SK-N-SH (cell line): ENCODE results near the gene JMJD8. TPM values are rescaled to one million over a fixed set of nuclear protein-coding genes. Genes with fewer than 3 reads are reported as not detected.
A peak's percentile ranks its signal among the peaks of the same experiment; 100 is the strongest.

Source experiments
- CTCF ChIA-PET: fragments of 300-600, 350-600 bp; formaldehyde crosslinking; extraction: SDS; loops from one replicate; lab custom pipeline; 2021; lab: Yijun Ruan, JAX
- POLR2A ChIA-PET: fragments of 350-600 bp; sonication (Branson Sonifier 250); formaldehyde crosslinking; extraction: SDS; loops from one replicate; lab custom pipeline; 2020; ENCODE audit warnings: antibody characterized with exemption, inconsistent platforms; lab: Yijun Ruan, JAX
- DNase-seq: peaks from one replicate; pipeline ENCODE4 v3.0.0; 2012
- H2AFZ ChIP-seq: fragments of 200-600 bp; sonication (generic); 2 replicates; pipeline ENCODE4 v1.8.1; 2016; ENCODE audit warnings: antibody characterized with exemption, mild to moderate bottlenecking, low read depth
- H3F3A ChIP-seq: fragments of 200-600 bp; sonication (generic); replicated peaks from 2 replicates; pipeline ENCODE3; 2016; ENCODE audit warnings: antibody characterized with exemption, mild to moderate bottlenecking; ENCODE audit not compliant: insufficient read depth
- H3K27ac ChIP-seq, 2 experiments: fragments of 200-500 bp in 1 of 2; fragments of 200-600 bp in 1 of 2; sonication (Bioruptor generic) in 1 of 2; sonication (generic), shearing (Covaris generic) in 1 of 2; 2 replicates each; pipeline versions ENCODE4 v1.5.1 to v1.6.1; 2014 to 2016; ENCODE audit warnings: low read depth in 2 of 2, inconsistent platforms in 1 of 2, low read length in 1 of 2, mild to moderate bottlenecking in 1 of 2, mixed read lengths in 1 of 2
- H3K27me3 ChIP-seq: fragments of 200-600 bp; sonication (generic), shearing (Covaris generic); 2 replicates; pipeline ENCODE4 v1.6.1; 2016; ENCODE audit warnings: mixed run types; ENCODE audit not compliant: insufficient read depth
- H3K36me3 ChIP-seq, 2 experiments: fragments of 200-500 bp in 1 of 2; fragments of 200-600 bp in 1 of 2; sonication (Bioruptor generic) in 1 of 2; sonication (generic) in 1 of 2; replicated peaks in 1 of 2; 2 replicates each; pipeline versions ENCODE3 to v1.5.1; 2014 to 2016; ENCODE audit warnings: low read length in 1 of 2, mild to moderate bottlenecking in 1 of 2; ENCODE audit not compliant: insufficient read depth in 2 of 2, control insufficient read depth in 1 of 2
- H3K4me1 ChIP-seq, 2 experiments: fragments of 200-500 bp in 1 of 2; fragments of 200-600 bp in 1 of 2; sonication (Bioruptor generic) in 1 of 2; sonication (generic), shearing (Covaris generic) in 1 of 2; 2 replicates each; pipeline versions ENCODE4 v1.5.1 to v1.6.1; 2014 to 2016; ENCODE audit warnings: low read depth in 1 of 2, low read length in 1 of 2, mixed run types in 1 of 2; ENCODE audit not compliant: insufficient read depth in 2 of 2, control insufficient read depth in 1 of 2
- H3K4me2 ChIP-seq: fragments of 200-600 bp; sonication (generic), shearing (Covaris generic); 2 replicates; pipeline ENCODE4 v1.6.1; 2017; ENCODE audit warnings: mixed run types
- H3K4me3 ChIP-seq, 2 experiments: fragments of 200-500 bp in 1 of 2; fragments of 200-600 bp in 1 of 2; sonication (Bioruptor generic) in 1 of 2; sonication (generic), shearing (Covaris generic) in 1 of 2; 2 replicates each; pipeline versions ENCODE4 v1.5.1 to v1.8.1; 2014 to 2016; ENCODE audit warnings: low read depth in 2 of 2, inconsistent platforms in 1 of 2, low read length in 1 of 2, mild to moderate bottlenecking in 1 of 2, mixed read lengths in 1 of 2, moderate library complexity in 1 of 2
- H3K79me2 ChIP-seq: fragments of 200-600 bp; sonication (generic); 2 replicates; pipeline ENCODE4 v1.8.1; 2017; ENCODE audit warnings: mild to moderate bottlenecking; ENCODE audit not compliant: insufficient read depth
- H3K9ac ChIP-seq: fragments of 200-600 bp; sonication (generic); 2 replicates; pipeline ENCODE4 v1.6.1; 2017; ENCODE audit warnings: mixed run types
- H3K9me2 ChIP-seq: fragments of 200-600 bp; sonication (generic); 2 replicates; pipeline ENCODE4 v1.6.1; 2017; ENCODE audit warnings: mixed run types
- H3K9me3 ChIP-seq: fragments of 200-600 bp; sonication (generic); 2 replicates; pipeline ENCODE4 v1.6.1; 2017; ENCODE audit warnings: mixed run types, mild to moderate bottlenecking, moderate library complexity
- H4K20me1 ChIP-seq: fragments of 200-600 bp; sonication (generic); 2 replicates; pipeline ENCODE4 v1.6.1; 2017; ENCODE audit warnings: mild to moderate bottlenecking, mixed run types; ENCODE audit not compliant: insufficient read depth
- CHD2 ChIP-seq: fragments of 150-350 bp; IDR thresholded peaks from 2 replicates; pipeline ENCODE4 v1.6.1; 2018; ENCODE audit warnings: low read length; ENCODE audit not compliant: partially characterized antibody
- ELF1 ChIP-seq: IDR thresholded peaks from 2 replicates; pipeline ENCODE4 v1.4.0; 2012
- EP300 ChIP-seq, 2 experiments: IDR thresholded peaks; 2 replicates each; pipeline versions ENCODE4 v1.4.0 to v1.6.1; 2012; ENCODE audit warnings: borderline replicate concordance in 1 of 2, low read depth in 1 of 2, low read length in 1 of 2
- FOSL2 ChIP-seq: IDR thresholded peaks from 2 replicates; pipeline ENCODE4 v1.4.0; 2012; ENCODE audit warnings: low read depth, mild to moderate bottlenecking, moderate library complexity, borderline replicate concordance
- FOXJ3 ChIP-seq: sonication (generic); formaldehyde crosslinking; IDR thresholded peaks from 2 replicates; pipeline ENCODE4 v1.5.1; 2020; ENCODE audit warnings: mild to moderate bottlenecking, missing genetic modification reagents
- FOXM1 ChIP-seq: IDR thresholded peaks from 2 replicates; pipeline ENCODE4 v1.4.0; 2012; ENCODE audit warnings: low read depth, mild to moderate bottlenecking
- GABPA ChIP-seq: IDR thresholded peaks from 2 replicates; pipeline ENCODE4 v1.4.0; 2012; ENCODE audit warnings: low read depth, mild to moderate bottlenecking
- GATA2 ChIP-seq: sonication (generic); formaldehyde crosslinking; IDR thresholded peaks from 2 replicates; pipeline ENCODE4 v1.5.0; 2020; ENCODE audit warnings: mild to moderate bottlenecking, missing genetic modification reagents
- JUND ChIP-seq: IDR thresholded peaks from 2 replicates; pipeline ENCODE4 v1.4.0; 2012
- NFIC ChIP-seq: IDR thresholded peaks from 2 replicates; pipeline ENCODE4 v1.4.0; 2012; ENCODE audit warnings: borderline replicate concordance
- POLR2AphosphoS5 ChIP-seq: IDR thresholded peaks from 2 replicates; pipeline ENCODE4 v1.6.1; 2012; ENCODE audit warnings: low read depth, low read length
- RAD21 ChIP-seq: IDR thresholded peaks from 2 replicates; pipeline ENCODE4 v1.6.1; 2012; ENCODE audit warnings: mild to moderate bottlenecking, low read length
- RXRA ChIP-seq: IDR thresholded peaks from 2 replicates; pipeline ENCODE4 v1.4.0; 2012; ENCODE audit warnings: low read depth, mild to moderate bottlenecking, borderline replicate concordance
- SIN3A ChIP-seq: IDR thresholded peaks from 2 replicates; pipeline ENCODE4 v1.6.1; 2012; ENCODE audit warnings: low read depth, mild to moderate bottlenecking, low read length, moderate library complexity, borderline replicate concordance
- TAF1 ChIP-seq: IDR thresholded peaks from 2 replicates; pipeline ENCODE4 v1.6.1; 2012; ENCODE audit warnings: low read depth, mild to moderate bottlenecking, low read length, moderate library complexity, borderline replicate concordance
- USF1 ChIP-seq: IDR thresholded peaks from 2 replicates; pipeline ENCODE4 v1.4.0; 2012; ENCODE audit warnings: low read depth, borderline replicate concordance
- WGBS: methylation state at CpG from one replicate; pipeline ENCODE4 v1.1.6; 2017; ENCODE audit warnings: low lambda C conversion rate; 5-methylcytosine and 5-hydroxymethylcytosine counted together
- polyA plus RNA-seq, 3 experiments: library from polyadenylated mRNA; depleted of rRNA; stranded (reverse); fragments of >200 nt; gene quantifications; 2 replicates each; pipeline ENCODE4 v1.2.3, GENCODE V29; 2012
- TF ChIP-seq, protein P1 (sequence below): fragments of 200-600 bp; sonication (generic); IDR thresholded peaks from 2 replicates; pipeline ENCODE4 v1.6.1; 2017; ENCODE audit warnings: antibody characterized with exemption, mild to moderate bottlenecking, moderate library complexity
- TF ChIP-seq, protein P2 (sequence below): fragments of 150-350 bp; IDR thresholded peaks from 2 replicates; pipeline ENCODE4 v1.6.1; 2016; ENCODE audit warnings: mild to moderate bottlenecking, low read depth, low read length

Gene JMJD8
- polyA plus RNA-seq, 1 of the 3 experiments (the other 2 are of a cell fraction), result 67.0 TPM

GRCh38 chr16:660132-660458, 24.0 kb downstream of the JMJD8 start:
- TF ChIP-seq USF1 (no peak), GABPA (no peak), FOXJ3 (CRISPR knock-in tag) (no peak), SIN3A (no peak), RXRA (no peak), NFIC (no peak), EP300 (IDR thresholded peaks at IDR 0.05; ENCODE audit: borderline replicate concordance in 1 of 2, low read depth in 1 of 2, low read length in 1 of 2) (no peak), FOSL2 (no peak), POLR2AphosphoS5 (no peak)
- TF ChIP-seq, protein P1, sequence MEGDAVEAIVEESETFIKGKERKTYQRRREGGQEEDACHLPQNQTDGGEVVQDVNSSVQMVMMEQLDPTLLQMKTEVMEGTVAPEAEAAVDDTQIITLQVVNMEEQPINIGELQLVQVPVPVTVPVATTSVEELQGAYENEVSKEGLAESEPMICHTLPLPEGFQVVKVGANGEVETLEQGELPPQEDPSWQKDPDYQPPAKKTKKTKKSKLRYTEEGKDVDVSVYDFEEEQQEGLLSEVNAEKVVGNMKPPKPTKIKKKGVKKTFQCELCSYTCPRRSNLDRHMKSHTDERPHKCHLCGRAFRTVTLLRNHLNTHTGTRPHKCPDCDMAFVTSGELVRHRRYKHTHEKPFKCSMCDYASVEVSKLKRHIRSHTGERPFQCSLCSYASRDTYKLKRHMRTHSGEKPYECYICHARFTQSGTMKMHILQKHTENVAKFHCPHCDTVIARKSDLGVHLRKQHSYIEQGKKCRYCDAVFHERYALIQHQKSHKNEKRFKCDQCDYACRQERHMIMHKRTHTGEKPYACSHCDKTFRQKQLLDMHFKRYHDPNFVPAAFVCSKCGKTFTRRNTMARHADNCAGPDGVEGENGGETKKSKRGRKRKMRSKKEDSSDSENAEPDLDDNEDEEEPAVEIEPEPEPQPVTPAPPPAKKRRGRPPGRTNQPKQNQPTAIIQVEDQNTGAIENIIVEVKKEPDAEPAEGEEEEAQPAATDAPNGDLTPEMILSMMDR, result no peak
- 49% methylated on average over 5 of the region's 6 CpGs for WGBS
- DNase-seq, result no peak
- no peak overlapping the region for H3K9ac ChIP-seq
- peak overlapping the region in 1 of 2 experiments; percentile 40; a peak in 2 of 4 replicates for H3K4me3 ChIP-seq
- CTCF ChIA-PET, result interaction anchor here (0.7 to 6.7 kb wide), 13 partner anchors 10 to 88 kb away, joined by 3 to 92 read pairs (median 5); partner anchors contain the start of genes MCRIP2, RHBDL1, STUB1 and WDR24
- no peaks in the 10 kb centered on the region for H3F3A ChIP-seq
- peak overlapping the region; percentile 63; the same call in 1 of the 2 replicates for H3K4me2 ChIP-seq
- no peaks in the 10 kb centered on the region for H3K9me3 ChIP-seq
- POLR2A ChIA-PET, result interaction anchor here (1.0 to 1.5 kb wide), 5 partner anchors 8 to 71 kb away, joined by 3 to 13 read pairs (median 4); partner anchors contain the start of genes METRN, METTL26 and STUB1
- H3K27me3 ChIP-seq, result no peaks in the 10 kb centered on the region
- H4K20me1 ChIP-seq, result no peaks in the 10 kb centered on the region
- H2AFZ ChIP-seq, result 0 out of 2 replicates have a peak overlapping the region, but pooled peaks have one; percentile 37
- H3K4me1 ChIP-seq, result peaks cover 3 to 35% of the 10 kb centered on the region in 2 experiments; a peak in 3 of 4 replicates
- H3K79me2 ChIP-seq, result no peaks in the 10 kb centered on the region
- H3K9me2 ChIP-seq, result no peaks in the 10 kb centered on the region
- peaks cover 0 to 49% of the 10 kb centered on the region in 2 experiments for H3K36me3 ChIP-seq
- H3K27ac ChIP-seq, result peak overlapping the region; percentile 45 to 96

- Histone ChIP-seq H3K9me3 (no peaks in the 10 kb centered on the region), H3F3A (no peaks in the 10 kb centered on the region), H4K20me1 (no peaks in the 10 kb centered on the region), H3K9me2 (no peaks in the 10 kb centered on the region), H3K27ac (peak overlapping the region in 1 of 2 experiments; percentile 96; a peak in 2 of 4 replicates), H3K4me1 (peaks cover 3 to 35% of the 10 kb centered on the region in 2 experiments; a peak in 3 of 4 replicates), H3K27me3 (no peaks in the 10 kb centered on the region), H3K36me3 (peaks cover 0 to 54% of the 10 kb centered on the region in 2 experiments), H3K4me2 (no peak overlapping the region), H3K4me3 (no peak overlapping the region; a peak in 1 of 4 replicates), H3K9ac (no peak overlapping the region), H3K79me2 (no peaks in the 10 kb centered on the region), H2AFZ (no peak overlapping the region)
- 91% methylated on average over 6 of the region's 20 CpGs for WGBS
- ChIA-PET POLR2A (interaction anchor here (0.8 to 1.5 kb wide), 5 partner anchors 8 to 56 kb away, joined by 3 to 13 read pairs (median 4); partner anchors contain the start of genes METRN and METTL26), CTCF (interaction anchor here (0.7 to 6.7 kb wide), 13 partner anchors 8 to 88 kb away, joined by 3 to 92 read pairs (median 4); partner anchors contain the start of genes MCRIP2, RHBDL1, RHOT2 and STUB1)
- no peak for DNase-seq
- no peak for TF ChIP-seq USF1
- no peak for TF ChIP-seq FOXM1
- TF ChIP-seq TAF1, result no peak
- TF ChIP-seq RXRA, result no peak
- no peak for TF ChIP-seq POLR2AphosphoS5
- TF ChIP-seq CHD2, result no peak
- TF ChIP-seq NFIC, result no peak
- TF ChIP-seq RAD21, result no peak
- no peak for TF ChIP-seq FOSL2
- TF ChIP-seq, protein P2, sequence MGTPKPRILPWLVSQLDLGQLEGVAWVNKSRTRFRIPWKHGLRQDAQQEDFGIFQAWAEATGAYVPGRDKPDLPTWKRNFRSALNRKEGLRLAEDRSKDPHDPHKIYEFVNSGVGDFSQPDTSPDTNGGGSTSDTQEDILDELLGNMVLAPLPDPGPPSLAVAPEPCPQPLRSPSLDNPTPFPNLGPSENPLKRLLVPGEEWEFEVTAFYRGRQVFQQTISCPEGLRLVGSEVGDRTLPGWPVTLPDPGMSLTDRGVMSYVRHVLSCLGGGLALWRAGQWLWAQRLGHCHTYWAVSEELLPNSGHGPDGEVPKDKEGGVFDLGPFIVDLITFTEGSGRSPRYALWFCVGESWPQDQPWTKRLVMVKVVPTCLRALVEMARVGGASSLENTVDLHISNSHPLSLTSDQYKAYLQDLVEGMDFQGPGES, result no peak
- no peak for TF ChIP-seq GATA2 (CRISPR knock-in tag)
- no peak for TF ChIP-seq ELF1
- TF ChIP-seq JUND, result no peak
Observed at GRCh38 chr16:659618-660017, 24.5 kb downstream of the JMJD8 start.
